ENCODE results near the gene THSD4. TPM values are rescaled to one million over a fixed set of nuclear protein-coding genes. Genes with fewer than 3 reads are reported as not detected.

Gene THSD4
- polyA plus RNA-seq, 1 donor from 2014 or later = 0.46 TPM

DNA sequence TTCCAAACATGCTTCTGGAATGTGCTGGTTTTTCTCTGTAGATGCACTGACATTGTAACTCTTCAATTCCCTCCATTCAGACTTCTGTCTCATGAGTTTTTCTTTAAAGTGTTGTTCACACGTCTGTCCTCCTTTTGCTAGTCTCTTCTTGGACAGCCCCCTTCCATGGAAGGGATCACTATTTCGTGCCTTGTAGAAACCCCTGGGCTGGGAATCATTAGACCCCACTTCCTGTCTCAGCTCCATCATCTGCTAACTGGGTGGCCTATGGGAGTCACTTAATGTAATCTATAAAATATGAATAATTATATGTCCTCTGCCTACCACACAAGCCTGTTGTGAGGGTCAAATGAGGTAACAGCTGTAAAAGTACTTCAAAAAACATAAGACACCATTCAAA is 110.6 kb downstream of the THSD4 start:
- Histone ChIP-seq H3K79me2 (replicated peaks; ENCODE audit: insufficient read depth, low read length) (no peaks in the 10 kb centered on the region), H3K4me3 (ENCODE audit: low read length) (no peak overlapping the region), H3K36me3 (ENCODE audit: insufficient read depth, low read length) (no peaks in the 10 kb centered on the region), H2AFZ (ENCODE audit: low read depth, low read length) (no peak overlapping the region), H3K9me2 (ENCODE audit: insufficient read depth, low read length) (no peaks in the 10 kb centered on the region), H3K9ac (ENCODE audit: low read length) (no peak overlapping the region), H3K9me3 (ENCODE audit: low read length) (no peaks in the 10 kb centered on the region), H3K27ac (ENCODE audit: low read length) (no peak overlapping the region), H4K20me1 (ENCODE audit: insufficient read depth) (no peaks in the 10 kb centered on the region), H3K4me2 (ENCODE audit: low read length) (no peak overlapping the region), H3F3A (ENCODE audit: insufficient read depth, low read length, poor library complexity, severe bottlenecking) (no peaks in the 10 kb centered on the region), H3K27me3 (ENCODE audit: insufficient read depth, low read depth, low read length) (no peaks in the 10 kb centered on the region)
- TF ChIP-seq, protein P1, sequence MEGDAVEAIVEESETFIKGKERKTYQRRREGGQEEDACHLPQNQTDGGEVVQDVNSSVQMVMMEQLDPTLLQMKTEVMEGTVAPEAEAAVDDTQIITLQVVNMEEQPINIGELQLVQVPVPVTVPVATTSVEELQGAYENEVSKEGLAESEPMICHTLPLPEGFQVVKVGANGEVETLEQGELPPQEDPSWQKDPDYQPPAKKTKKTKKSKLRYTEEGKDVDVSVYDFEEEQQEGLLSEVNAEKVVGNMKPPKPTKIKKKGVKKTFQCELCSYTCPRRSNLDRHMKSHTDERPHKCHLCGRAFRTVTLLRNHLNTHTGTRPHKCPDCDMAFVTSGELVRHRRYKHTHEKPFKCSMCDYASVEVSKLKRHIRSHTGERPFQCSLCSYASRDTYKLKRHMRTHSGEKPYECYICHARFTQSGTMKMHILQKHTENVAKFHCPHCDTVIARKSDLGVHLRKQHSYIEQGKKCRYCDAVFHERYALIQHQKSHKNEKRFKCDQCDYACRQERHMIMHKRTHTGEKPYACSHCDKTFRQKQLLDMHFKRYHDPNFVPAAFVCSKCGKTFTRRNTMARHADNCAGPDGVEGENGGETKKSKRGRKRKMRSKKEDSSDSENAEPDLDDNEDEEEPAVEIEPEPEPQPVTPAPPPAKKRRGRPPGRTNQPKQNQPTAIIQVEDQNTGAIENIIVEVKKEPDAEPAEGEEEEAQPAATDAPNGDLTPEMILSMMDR (IDR thresholded peaks at IDR 0.05; ENCODE audit: poor library complexity, severe bottlenecking) = no peak
- TF ChIP-seq EZH2 (IDR thresholded peaks at IDR 0.05; ENCODE audit: borderline replicate concordance, insufficient read depth, low read length, poor library complexity, severe bottlenecking) = no peak
- TF ChIP-seq, protein P2, sequence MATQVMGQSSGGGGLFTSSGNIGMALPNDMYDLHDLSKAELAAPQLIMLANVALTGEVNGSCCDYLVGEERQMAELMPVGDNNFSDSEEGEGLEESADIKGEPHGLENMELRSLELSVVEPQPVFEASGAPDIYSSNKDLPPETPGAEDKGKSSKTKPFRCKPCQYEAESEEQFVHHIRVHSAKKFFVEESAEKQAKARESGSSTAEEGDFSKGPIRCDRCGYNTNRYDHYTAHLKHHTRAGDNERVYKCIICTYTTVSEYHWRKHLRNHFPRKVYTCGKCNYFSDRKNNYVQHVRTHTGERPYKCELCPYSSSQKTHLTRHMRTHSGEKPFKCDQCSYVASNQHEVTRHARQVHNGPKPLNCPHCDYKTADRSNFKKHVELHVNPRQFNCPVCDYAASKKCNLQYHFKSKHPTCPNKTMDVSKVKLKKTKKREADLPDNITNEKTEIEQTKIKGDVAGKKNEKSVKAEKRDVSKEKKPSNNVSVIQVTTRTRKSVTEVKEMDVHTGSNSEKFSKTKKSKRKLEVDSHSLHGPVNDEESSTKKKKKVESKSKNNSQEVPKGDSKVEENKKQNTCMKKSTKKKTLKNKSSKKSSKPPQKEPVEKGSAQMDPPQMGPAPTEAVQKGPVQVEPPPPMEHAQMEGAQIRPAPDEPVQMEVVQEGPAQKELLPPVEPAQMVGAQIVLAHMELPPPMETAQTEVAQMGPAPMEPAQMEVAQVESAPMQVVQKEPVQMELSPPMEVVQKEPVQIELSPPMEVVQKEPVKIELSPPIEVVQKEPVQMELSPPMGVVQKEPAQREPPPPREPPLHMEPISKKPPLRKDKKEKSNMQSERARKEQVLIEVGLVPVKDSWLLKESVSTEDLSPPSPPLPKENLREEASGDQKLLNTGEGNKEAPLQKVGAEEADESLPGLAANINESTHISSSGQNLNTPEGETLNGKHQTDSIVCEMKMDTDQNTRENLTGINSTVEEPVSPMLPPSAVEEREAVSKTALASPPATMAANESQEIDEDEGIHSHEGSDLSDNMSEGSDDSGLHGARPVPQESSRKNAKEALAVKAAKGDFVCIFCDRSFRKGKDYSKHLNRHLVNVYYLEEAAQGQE (IDR thresholded peaks at IDR 0.05; ENCODE audit: borderline replicate concordance) = no peak

DNA sequence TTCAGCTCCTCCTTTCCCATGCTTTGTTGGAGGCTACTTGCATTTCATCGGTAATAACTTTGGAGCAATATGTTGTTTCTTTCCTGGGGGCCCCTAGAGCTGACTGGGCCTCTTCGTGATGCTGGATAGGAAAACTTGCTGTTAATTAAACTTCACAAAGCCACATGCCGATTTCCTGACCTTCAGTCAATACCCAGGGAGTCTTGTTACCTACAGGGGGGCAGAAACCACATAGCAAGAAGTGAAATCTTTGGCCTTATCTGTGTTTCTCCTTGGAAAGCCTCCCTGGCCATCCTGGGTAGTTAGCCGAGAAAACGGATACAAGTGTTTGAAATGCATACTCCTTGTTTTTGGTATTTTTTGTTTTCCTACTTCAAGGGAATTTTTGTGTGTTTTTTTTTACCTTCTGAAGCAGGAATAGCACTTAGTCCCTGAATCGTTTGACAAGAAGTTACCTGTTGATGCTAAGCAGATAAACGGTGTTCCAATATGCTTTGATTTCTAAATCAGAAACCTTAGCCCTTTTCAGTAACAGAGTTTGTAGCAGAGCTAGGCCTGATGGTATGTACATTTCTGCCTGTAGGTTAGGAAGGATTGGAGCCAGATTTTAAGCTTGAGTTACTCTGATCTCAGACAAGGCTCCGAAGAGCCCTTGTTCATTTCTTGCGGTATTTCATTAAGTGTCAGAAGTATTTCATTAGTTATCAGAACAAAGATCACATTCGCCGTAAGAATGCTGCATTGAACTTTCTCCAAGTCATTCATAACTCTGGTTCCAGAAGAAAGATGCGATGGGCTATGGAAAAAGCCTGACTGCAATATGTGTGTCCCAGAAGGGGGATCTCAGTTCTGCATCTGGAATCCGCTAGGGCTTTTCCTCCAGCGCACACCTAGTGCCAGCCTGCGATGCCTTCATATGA is 111.5 kb downstream of the THSD4 start:
- H2AFZ ChIP-seq (ENCODE audit: low read depth, low read length) = no peak overlapping the region
- H3K4me2 ChIP-seq (ENCODE audit: low read length) = no peak overlapping the region
- H3K9me2 ChIP-seq (ENCODE audit: insufficient read depth, low read length) = no peaks in the 10 kb centered on the region
- no peaks in the 10 kb centered on the region for H3K9me3 ChIP-seq (ENCODE audit: low read length)
- TF ChIP-seq, protein P1 (IDR thresholded peaks at IDR 0.05; ENCODE audit: poor library complexity, severe bottlenecking) = no peak
- TF ChIP-seq EP300 (conservative IDR thresholded peaks at IDR 0.05; ENCODE audit: poor library complexity, severe bottlenecking) (no peak), EZH2 (IDR thresholded peaks at IDR 0.05; ENCODE audit: borderline replicate concordance, insufficient read depth, low read length, poor library complexity, severe bottlenecking) (no peak), TAF1 (IDR thresholded peaks at IDR 0.05; ENCODE audit: low read depth) (no peak), POLR2AphosphoS5 (IDR thresholded peaks at IDR 0.05) (no peak), MXI1 (conservative IDR thresholded peaks at IDR 0.05; ENCODE audit: poor library complexity, severe bottlenecking) (no peak), SMC3 (conservative IDR thresholded peaks at IDR 0.05; ENCODE audit: poor library complexity) (no peak), RAD21 (conservative IDR thresholded peaks at IDR 0.05) (no peak)
- TF ChIP-seq, protein P2 (IDR thresholded peaks at IDR 0.05; ENCODE audit: borderline replicate concordance) = no peak
- no peaks in the 10 kb centered on the region for H4K20me1 ChIP-seq (ENCODE audit: insufficient read depth)
- H3K79me2 ChIP-seq (replicated peaks; ENCODE audit: insufficient read depth, low read length) = no peaks in the 10 kb centered on the region
- no peak overlapping the region for H3K9ac ChIP-seq (ENCODE audit: low read length)
- H3K27me3 ChIP-seq (ENCODE audit: insufficient read depth, low read depth, low read length) = no peaks in the 10 kb centered on the region
- H3K4me3 ChIP-seq (ENCODE audit: low read length) = no peak overlapping the region
- H3K36me3 ChIP-seq (ENCODE audit: insufficient read depth, low read length) = no peaks in the 10 kb centered on the region
- no peaks in the 10 kb centered on the region for H3F3A ChIP-seq (ENCODE audit: insufficient read depth, low read length, poor library complexity, severe bottlenecking)
- no peak overlapping the region for H3K27ac ChIP-seq (ENCODE audit: low read length)

All from neural cell (in vitro differentiated cells).